Peyer's patch (tissue), 4 donors: ENCODE measurements around the gene MTRR.

ENCODE experiments used
- CTCF ChIP-seq, 6 experiments: fragments of 450-650 bp in 4 of 6; fragments of 200-600 bp in 2 of 6; sonication (generic) in 1 of 6; IDR thresholded peaks; one replicate each; pipeline ENCODE4 v1.5.1; 2017 to 2019; ENCODE audit warnings: antibody characterized with exemption in 6 of 6, mild to moderate bottlenecking in 3 of 6, moderate library complexity in 1 of 6
- POLR2A ChIP-seq, 2 donors: fragments of 450-650 bp; IDR thresholded peaks; one replicate each; pipeline ENCODE4 v1.5.1; 2017; ENCODE audit warnings: antibody characterized with exemption in 2 of 2, mild to moderate bottlenecking in 2 of 2, moderate library complexity in 2 of 2

- TF ChIP-seq CTCF (IDR thresholded peaks at IDR 0.05) (no peak), POLR2A (IDR thresholded peaks at IDR 0.05) (no peak)
Measured at GRCh38 chr5:7852542-7852941, 16.4 kb upstream of the MTRR start.
